Measurements from ENCODE around the gene TNFSF9. TPM values are rescaled to one million over a fixed set of nuclear protein-coding genes. Genes with fewer than 3 reads are reported as not detected.

TNFSF9 gene
- 1 to 10 TPM in 1 of 6 experiments, under 1 TPM in 2, not detected in 3; 0.27 to 1.6 (median 0.55) TPM for total RNA-seq
- long read RNA-seq: 0 reads

DNA sequence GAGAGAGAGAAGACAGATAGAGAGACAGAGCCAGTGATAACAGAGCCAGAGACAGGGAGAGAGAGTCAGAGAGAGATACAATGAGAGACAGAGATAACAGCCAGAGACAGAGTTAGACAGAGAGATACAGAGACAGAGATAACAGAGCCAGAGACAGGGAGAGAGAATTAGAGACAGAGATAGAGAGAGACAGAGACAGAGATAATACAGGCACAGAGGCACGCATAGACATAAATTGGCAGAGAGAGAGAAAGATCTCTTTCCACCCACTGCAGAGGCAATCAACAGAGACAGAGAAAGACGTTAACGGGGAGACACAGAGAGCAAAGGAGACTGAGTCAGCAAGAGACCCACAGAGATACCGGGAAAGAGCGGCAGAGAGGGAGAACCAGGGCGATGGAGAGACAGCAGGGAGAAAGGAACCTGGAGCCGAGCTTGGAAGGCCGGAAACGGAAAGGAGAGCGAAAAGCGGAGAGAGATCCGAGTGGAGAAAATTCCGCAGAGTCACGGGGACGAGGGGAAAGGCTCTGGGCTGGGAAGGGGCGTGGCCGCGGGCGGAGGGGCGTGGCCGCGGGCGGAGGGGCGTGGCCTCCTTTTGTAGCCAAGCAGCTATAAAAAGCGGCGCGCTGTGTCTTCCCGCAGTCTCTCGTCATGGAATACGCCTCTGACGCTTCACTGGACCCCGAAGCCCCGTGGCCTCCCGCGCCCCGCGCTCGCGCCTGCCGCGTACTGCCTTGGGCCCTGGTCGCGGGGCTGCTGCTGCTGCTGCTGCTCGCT is at the start of gene TNFSF9:
TNFSF9 (plus strand) TSS at position 641 of the 777 bp plus-strand sequence; CDS start at position 652, 11 bp downstream.
- TF ChIP-seq POLR2A (IDR thresholded peaks at IDR 0.05): peak; percentile 91
- TF ChIP-seq, protein P1, sequence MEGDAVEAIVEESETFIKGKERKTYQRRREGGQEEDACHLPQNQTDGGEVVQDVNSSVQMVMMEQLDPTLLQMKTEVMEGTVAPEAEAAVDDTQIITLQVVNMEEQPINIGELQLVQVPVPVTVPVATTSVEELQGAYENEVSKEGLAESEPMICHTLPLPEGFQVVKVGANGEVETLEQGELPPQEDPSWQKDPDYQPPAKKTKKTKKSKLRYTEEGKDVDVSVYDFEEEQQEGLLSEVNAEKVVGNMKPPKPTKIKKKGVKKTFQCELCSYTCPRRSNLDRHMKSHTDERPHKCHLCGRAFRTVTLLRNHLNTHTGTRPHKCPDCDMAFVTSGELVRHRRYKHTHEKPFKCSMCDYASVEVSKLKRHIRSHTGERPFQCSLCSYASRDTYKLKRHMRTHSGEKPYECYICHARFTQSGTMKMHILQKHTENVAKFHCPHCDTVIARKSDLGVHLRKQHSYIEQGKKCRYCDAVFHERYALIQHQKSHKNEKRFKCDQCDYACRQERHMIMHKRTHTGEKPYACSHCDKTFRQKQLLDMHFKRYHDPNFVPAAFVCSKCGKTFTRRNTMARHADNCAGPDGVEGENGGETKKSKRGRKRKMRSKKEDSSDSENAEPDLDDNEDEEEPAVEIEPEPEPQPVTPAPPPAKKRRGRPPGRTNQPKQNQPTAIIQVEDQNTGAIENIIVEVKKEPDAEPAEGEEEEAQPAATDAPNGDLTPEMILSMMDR (IDR thresholded peaks at IDR 0.05): no peak
- Histone ChIP-seq H3K27me3 (no peaks in the 10 kb centered on the region), H3K4me1 (peaks cover 0 to 8% (median 0%) of the 10 kb centered on the region in 4 donors), H3K4me3 (peak within 1 kb of the TSS; percentile 35 to 69 (median 46)), H3K36me3 (no peaks in the 10 kb centered on the region), H3K9me3 (no peaks in the 10 kb centered on the region), H3K27ac (peak within 1 kb of the TSS in 2 of 3 donors; percentile 50)
- WGBS (ENCODE audit: insufficient coverage, low coverage, low lambda C conversion rate, missing lambda C conversion rate): under 1% methylated on average over 15 of the region's 44 CpGs
- ATAC-seq: peak; percentile 90 to 98 (median 96)
- intact Hi-C loops (cut with DNase I): loop anchor here in 1 of 2 donors (10.0 kb wide), 1 partner anchor 84 kb away; no protein-coding TSS in a partner anchor
- DNase-seq: peak; percentile 82 to 91 (median 87)

DNA sequence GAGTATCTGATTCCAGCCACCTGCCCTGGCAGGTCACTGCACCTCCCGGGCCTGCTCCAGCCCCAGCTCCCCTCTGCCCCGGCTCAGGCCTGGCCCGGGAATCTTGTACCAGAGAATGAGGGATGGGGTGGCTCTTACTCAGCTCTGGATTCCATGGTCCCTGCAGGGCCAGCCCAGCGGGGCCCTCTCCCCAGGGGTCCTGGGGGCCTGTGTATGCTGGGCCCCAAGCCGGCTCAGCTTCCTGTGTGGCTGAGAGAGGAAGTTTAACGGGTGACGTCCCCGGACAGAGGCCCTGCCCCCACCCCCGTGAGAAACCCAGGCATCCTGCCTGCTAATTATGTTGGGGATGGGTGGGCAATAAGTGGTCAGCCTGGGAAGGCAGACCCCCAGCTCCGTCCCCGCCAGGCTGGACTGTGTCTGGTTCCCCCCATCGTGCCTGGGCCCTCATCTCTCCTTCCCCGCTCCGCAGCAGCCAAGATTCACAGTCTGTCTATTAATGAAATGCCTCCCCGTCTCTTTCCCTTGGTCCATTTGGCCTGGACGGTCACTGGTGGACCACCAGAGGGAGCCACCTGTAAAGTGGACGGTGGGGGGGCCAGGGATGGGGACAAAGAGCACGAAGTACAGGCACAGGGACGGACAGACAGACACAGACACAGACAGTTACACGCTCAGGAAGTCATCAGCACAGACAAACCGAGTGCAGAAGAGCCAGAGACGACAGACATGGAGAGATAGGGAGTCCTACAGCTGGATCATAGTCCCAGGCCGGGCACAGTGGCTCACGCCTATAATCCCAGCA is 49.1 kb upstream of the TNFSF9 start, which contains the start of gene DENND1C:
DENND1C (minus strand) TSS at position 247 of the 802 bp plus-strand sequence; CDS start at position 155, 92 bp downstream.
- TF ChIP-seq POLR2A (IDR thresholded peaks at IDR 0.05): no peak
- TF ChIP-seq, protein P1 (IDR thresholded peaks at IDR 0.05): peak; percentile 35 to 48 (median 37)
- Histone ChIP-seq H3K4me1 (no peaks in the 10 kb centered on the region), H3K9me3 (peaks cover 0 to 2% (median 0%) of the 10 kb centered on the region in 4 donors), H3K27ac (peak within 1 kb of the TSS in 1 of 3 donors; percentile 49), H3K27me3 (no peaks in the 10 kb centered on the region), H3K4me3 (peak within 1 kb of the TSS; percentile 22 to 32 (median 23)), H3K36me3 (no peaks in the 10 kb centered on the region)
- intact Hi-C loops (cut with DNase I): no loop called here
- WGBS (ENCODE audit: insufficient coverage, low coverage, low lambda C conversion rate, missing lambda C conversion rate): 21% methylated on average over 16 of the region's 24 CpGs
- peak in 2 of 3 donors; percentile 40 to 64 for DNase-seq
- peak; percentile 42 to 64 (median 62) for ATAC-seq

- WGBS (ENCODE audit: insufficient coverage, low coverage, low lambda C conversion rate, missing lambda C conversion rate): 97% methylated on average over 3 of the region's 8 CpGs
- H3K27ac ChIP-seq: no peak overlapping the region
These were observed 48.5 kb upstream of the TNFSF9 start for GRCh38 chr19:6482343-6482686.

DNA sequence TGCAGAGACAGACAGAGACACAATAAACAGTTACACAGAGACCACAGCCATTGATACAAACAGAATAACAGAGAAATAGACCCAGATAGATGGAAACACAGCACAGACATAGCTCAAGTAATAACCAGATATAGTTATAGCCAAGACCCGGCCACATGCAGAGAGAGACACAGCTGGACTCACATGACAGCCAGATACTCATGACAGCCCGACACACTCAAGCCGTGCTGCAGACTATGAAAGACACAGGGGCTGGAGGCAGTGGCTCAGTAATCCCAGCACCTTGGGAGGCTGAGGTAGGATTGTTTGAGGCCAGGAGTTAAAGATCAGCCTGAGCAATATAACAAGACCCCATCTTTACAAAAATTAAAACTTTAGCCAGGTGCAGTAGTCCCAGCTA is 47.6 kb upstream of the TNFSF9 start:
- TF ChIP-seq, protein P1 (IDR thresholded peaks at IDR 0.05): no peak
- no peak for TF ChIP-seq POLR2A (IDR thresholded peaks at IDR 0.05)
- WGBS (ENCODE audit: insufficient coverage, low coverage, low lambda C conversion rate, missing lambda C conversion rate): 55% methylated on average over 1 of the region's 3 CpGs
- no peaks in the 10 kb centered on the region for H3K4me1 ChIP-seq
- H3K27me3 ChIP-seq: no peaks in the 10 kb centered on the region
- no peaks in the 10 kb centered on the region for H3K36me3 ChIP-seq
- intact Hi-C loops (cut with DNase I): no loop called here
- H3K9me3 ChIP-seq: peaks cover 0 to 2% (median 0%) of the 10 kb centered on the region in 4 donors
- no peak overlapping the region for H3K27ac ChIP-seq
- no peak overlapping the region for H3K4me3 ChIP-seq
- no peak for DNase-seq
- ATAC-seq: no peak

More at GRCh38 chr19:6482343-6482686, 48.5 kb upstream of the TNFSF9 start:
- no peak for ATAC-seq
- Histone ChIP-seq H3K9me3 (peaks cover 0 to 2% (median 0%) of the 10 kb centered on the region in 4 donors), H3K4me3 (no peak overlapping the region), H3K27me3 (no peaks in the 10 kb centered on the region), H3K4me1 (no peaks in the 10 kb centered on the region), H3K36me3 (no peaks in the 10 kb centered on the region)
- TF ChIP-seq, protein P1 (IDR thresholded peaks at IDR 0.05): no peak
- no peak for TF ChIP-seq POLR2A (IDR thresholded peaks at IDR 0.05)
- intact Hi-C loops (cut with DNase I): no loop called here
- DNase-seq: no peak

Data from right lobe of liver (tissue), 6 donors.